Nephron progenitor cell (in vitro differentiated cells): ENCODE results near the gene FAT2.
A peak's percentile ranks its signal among the peaks of the same experiment; 100 is the strongest.

ENCODE experiments used
- DNase-seq: peaks from one replicate; pipeline ENCODE4 v3.0.0; 2021
- H3K27ac Mint-ChIP-seq: 2 replicates; pipeline ENCODE4 v1.8.0; 2021; ENCODE audit warnings: mild to moderate bottlenecking, moderate library complexity, mixed read lengths
- H3K27me3 Mint-ChIP-seq: 2 replicates; pipeline ENCODE4 v1.8.0; 2021; ENCODE audit warnings: mild to moderate bottlenecking, low read depth, mixed read lengths; ENCODE audit not compliant: poor library complexity
- H3K36me3 Mint-ChIP-seq: 2 replicates; pipeline ENCODE4 v1.8.0; 2021; ENCODE audit warnings: low read depth, mixed read lengths
- H3K4me1 Mint-ChIP-seq: 2 replicates; pipeline ENCODE4 v1.8.0; 2021; ENCODE audit warnings: mixed read lengths
- H3K4me3 Mint-ChIP-seq: 2 replicates; pipeline ENCODE4 v1.8.0; 2021; ENCODE audit warnings: mild to moderate bottlenecking, moderate library complexity, mixed read lengths
- H3K9me3 Mint-ChIP-seq: 2 replicates; pipeline ENCODE4 v1.8.0; 2021; ENCODE audit warnings: mild to moderate bottlenecking, moderate library complexity, mixed read lengths
- CTCF ChIP-seq: fragments of 200-600 bp; sonication (generic); IDR thresholded peaks from 2 replicates; pipeline ENCODE4 v1.5.0; 2021; ENCODE audit warnings: antibody characterized with exemption

Gene FAT2

GRCh38 chr5:151591144-151591819 lies at the start of gene FAT2:
FAT2 (minus strand) TSS chr5:151591331; CDS start chr5:151568931, 22,400 bp downstream.
- TF ChIP-seq CTCF: no peak
- Mint-ChIP-seq H3K9me3 (no peaks in the 10 kb centered on the region), H3K4me3 (peak within 1 kb of the TSS; percentile 50), H3K4me1 (peaks cover 39% of the 10 kb centered on the region), H3K36me3 (no peaks in the 10 kb centered on the region), H3K27me3 (peaks cover 17% of the 10 kb centered on the region), H3K27ac (peak within 1 kb of the TSS; percentile 13)
- DNase-seq: peak; percentile 33

GRCh38 chr5:151638619-151639018 lies 47.5 kb upstream of the FAT2 start:
- Mint-ChIP-seq H3K27ac (no peak overlapping the region), H3K27me3 (peaks cover 36% of the 10 kb centered on the region), H3K9me3 (no peaks in the 10 kb centered on the region), H3K4me1 (no peaks in the 10 kb centered on the region), H3K4me3 (no peak overlapping the region), H3K36me3 (no peaks in the 10 kb centered on the region)
- no peak for DNase-seq
- no peak for TF ChIP-seq CTCF

- H3K27me3 Mint-ChIP-seq: peaks cover 32% of the 10 kb centered on the region
- no peaks in the 10 kb centered on the region for H3K4me1 Mint-ChIP-seq
- H3K9me3 Mint-ChIP-seq: no peaks in the 10 kb centered on the region
- H3K4me3 Mint-ChIP-seq: no peak overlapping the region
- H3K36me3 Mint-ChIP-seq: no peaks in the 10 kb centered on the region
- TF ChIP-seq CTCF: no peak
- H3K27ac Mint-ChIP-seq: no peak overlapping the region
- DNase-seq: no peak
These were observed 46.5 kb upstream of the FAT2 start for GRCh38 chr5:151637676-151638075.

GRCh38 chr5:151633892-151634291 lies 42.8 kb upstream of the FAT2 start:
- peaks cover 30% of the 10 kb centered on the region for H3K27me3 Mint-ChIP-seq
- no peaks in the 10 kb centered on the region for H3K9me3 Mint-ChIP-seq
- H3K4me1 Mint-ChIP-seq: peaks cover 5% of the 10 kb centered on the region

GRCh38 chr5:151632941-151633340 lies 41.8 kb upstream of the FAT2 start:
- H3K4me1 Mint-ChIP-seq: peaks cover 5% of the 10 kb centered on the region
- H3K27me3 Mint-ChIP-seq: peaks cover 26% of the 10 kb centered on the region
- H3K36me3 Mint-ChIP-seq: no peaks in the 10 kb centered on the region
- DNase-seq: no peak
- H3K9me3 Mint-ChIP-seq: no peaks in the 10 kb centered on the region
- no peak overlapping the region for H3K4me3 Mint-ChIP-seq
- no peak for TF ChIP-seq CTCF
- no peak overlapping the region for H3K27ac Mint-ChIP-seq

More at GRCh38 chr5:151633892-151634291, 42.8 kb upstream of the FAT2 start:
- no peak for TF ChIP-seq CTCF
- no peaks in the 10 kb centered on the region for H3K36me3 Mint-ChIP-seq
- no peak overlapping the region for H3K4me3 Mint-ChIP-seq
- H3K27ac Mint-ChIP-seq: no peak overlapping the region
- DNase-seq: no peak

GRCh38 chr5:151632524-151632923 lies 41.4 kb upstream of the FAT2 start:
- peaks cover 5% of the 10 kb centered on the region for H3K4me1 Mint-ChIP-seq
- no peak for TF ChIP-seq CTCF
- no peak overlapping the region for H3K4me3 Mint-ChIP-seq
- peak overlapping the region; percentile 4 for H3K27ac Mint-ChIP-seq
- no peaks in the 10 kb centered on the region for H3K36me3 Mint-ChIP-seq
- no peak for DNase-seq
- peaks cover 22% of the 10 kb centered on the region for H3K27me3 Mint-ChIP-seq
- H3K9me3 Mint-ChIP-seq: no peaks in the 10 kb centered on the region
